GM19324 (cell line): ENCODE measurements around the gene RHCE.
"Not testable (repeated sequence)": the region's sequence is repeated elsewhere in the genome, so short reads cannot be mapped to it uniquely, and the experiment has no call there.

Experiments used
- ATAC-seq: cut with Tn5 transposase; IDR thresholded peaks from one replicate; pipeline ENCODE4 v1.9.1; 2021; ENCODE audit warnings: mild to moderate bottlenecking, moderate library complexity; ENCODE audit not compliant: unreplicated experiment, low FRiP score

Gene RHCE

GRCh38 chr1:25420715-25421114 lies at the start of gene RHCE:
Gene RHCE (minus strand): TSS chr1:25420825. CDS start chr1:25420786, 39 bp downstream.
- not testable (repeated sequence) for ATAC-seq

GRCh38 chr1:25469177-25469576 lies 48.6 kb upstream of the RHCE start:
- no peak for ATAC-seq

GRCh38 chr1:25468033-25468432 lies 47.4 kb upstream of the RHCE start:
- ATAC-seq: no peak

- no peak for ATAC-seq
Observed at GRCh38 chr1:25467616-25468015, 47.0 kb upstream of the RHCE start.

GRCh38 chr1:25467193-25467592 lies 46.6 kb upstream of the RHCE start:
- ATAC-seq: no peak

- ATAC-seq: no peak
Observed at GRCh38 chr1:25462732-25463131, 42.1 kb upstream of the RHCE start.

GRCh38 chr1:25461849-25462248 lies 41.2 kb upstream of the RHCE start:
- no peak for ATAC-seq

- ATAC-seq: not testable (repeated sequence)
Observed at GRCh38 chr1:25460816-25461215, 40.2 kb upstream of the RHCE start.

GRCh38 chr1:25460020-25460419 lies 39.4 kb upstream of the RHCE start:
- ATAC-seq: no peak

GRCh38 chr1:25458541-25459298 lies 38.1 kb upstream of the RHCE start:
- ATAC-seq: no peak

- ATAC-seq: no peak
Observed at GRCh38 chr1:25456502-25456901, 35.9 kb upstream of the RHCE start.

GRCh38 chr1:25451908-25452307 lies 31.3 kb upstream of the RHCE start:
- no peak for ATAC-seq

- no peak for ATAC-seq
Observed at GRCh38 chr1:25450891-25451290, 30.3 kb upstream of the RHCE start.

GRCh38 chr1:25447547-25447946 lies 26.9 kb upstream of the RHCE start:
- no peak for ATAC-seq

GRCh38 chr1:25445993-25446538 lies 25.4 kb upstream of the RHCE start:
- no peak for ATAC-seq

GRCh38 chr1:25444604-25445003 lies 24.0 kb upstream of the RHCE start:
- ATAC-seq: not testable (repeated sequence)

GRCh38 chr1:25443030-25443699 lies 22.5 kb upstream of the RHCE start:
- ATAC-seq: no peak

GRCh38 chr1:25442178-25442577 lies 21.6 kb upstream of the RHCE start:
- ATAC-seq: no peak

- ATAC-seq: no peak
Observed at GRCh38 chr1:25439287-25439686, 18.7 kb upstream of the RHCE start.

GRCh38 chr1:25437672-25438071 lies 17.0 kb upstream of the RHCE start:
- no peak for ATAC-seq

- ATAC-seq: no peak
Observed at GRCh38 chr1:25435397-25436108, 14.9 kb upstream of the RHCE start.
